HEK293 (cell line): ENCODE measurements around the gene MOCS2.

Experiments
- CTCF ChIA-PET: fragments of 350-600 bp; formaldehyde crosslinking; extraction: SDS; loops from one replicate; lab custom pipeline; 2021; ENCODE audit warnings: antibody characterized with exemption; lab: Yijun Ruan, JAX
- POLR2A ChIA-PET: fragments of 300-600 bp; formaldehyde crosslinking; extraction: SDS; loops from one replicate; lab custom pipeline; 2020; ENCODE audit warnings: antibody characterized with exemption, inconsistent platforms; lab: Yijun Ruan, JAX
- H3K27ac ChIP-seq: fragments of 200-500 bp; sonication (Bioruptor generic); 2 replicates; pipeline ENCODE4 v1.5.1; 2014; ENCODE audit warnings: low read depth, low read length, control low read depth, inconsistent platforms; ENCODE audit errors: extremely low read depth
- H3K36me3 ChIP-seq, 2 experiments: fragments of 200-500 bp in 1 of 2; sonication (Bioruptor generic) in 1 of 2; 1 replicate in 1 of 2; 2 replicates in 1 of 2; pipeline ENCODE4 v1.5.1; 2014 to 2017; ENCODE audit warnings: inconsistent platforms in 2 of 2, low read length in 2 of 2; ENCODE audit not compliant: control insufficient read depth in 2 of 2, insufficient read depth in 1 of 2
- H3K4me1 ChIP-seq: fragments of 200-500 bp; sonication (Bioruptor generic); 2 replicates; pipeline ENCODE4 v1.5.1; 2014; ENCODE audit warnings: mild to moderate bottlenecking, low read length, inconsistent platforms; ENCODE audit not compliant: control insufficient read depth, insufficient read depth
- H3K4me3 ChIP-seq: 2 replicates; pipeline ENCODE4 v1.5.1; 2011; ENCODE audit warnings: low read depth, mild to moderate bottlenecking, control low read depth, low read length, moderate library complexity
- H3K9me3 ChIP-seq: fragments of 200-500 bp; sonication (Bioruptor generic); 2 replicates; pipeline ENCODE4 v1.5.1; 2014; ENCODE audit warnings: low read depth, low read length, inconsistent platforms; ENCODE audit not compliant: control insufficient read depth, insufficient read depth
- CTCF ChIP-seq: fragments of 450-650 bp; formaldehyde crosslinking; IDR thresholded peaks from 2 replicates; pipeline ENCODE4 v1.5.1; 2016; ENCODE audit warnings: missing biosample characterization, missing genetic modification characterization
- GLIS1 ChIP-seq: fragments of 450-650 bp; formaldehyde crosslinking; IDR thresholded peaks from 2 replicates; pipeline ENCODE4 v1.5.1; 2016; ENCODE audit warnings: missing biosample characterization, missing genetic modification characterization
- HOXC10 ChIP-seq: sonication (generic); formaldehyde crosslinking; IDR thresholded peaks from 2 replicates; pipeline ENCODE4 v1.8.1; 2023; ENCODE audit warnings: mild to moderate bottlenecking, missing genetic modification reagents
- PRDM1 ChIP-seq: fragments of 450-650 bp; formaldehyde crosslinking; IDR thresholded peaks from 2 replicates; pipeline ENCODE4; 2016; ENCODE audit warnings: missing biosample characterization, missing genetic modification characterization
- PRDM4 ChIP-seq: fragments of 450-650 bp; formaldehyde crosslinking; IDR thresholded peaks from 2 replicates; pipeline ENCODE4 v1.5.1; 2017; ENCODE audit warnings: missing biosample characterization, missing genetic modification characterization
- SALL2 ChIP-seq: fragments of 450-650 bp; formaldehyde crosslinking; IDR thresholded peaks from 2 replicates; pipeline ENCODE4 v1.5.0; 2017; ENCODE audit warnings: missing biosample characterization, mild to moderate bottlenecking, missing genetic modification characterization, borderline replicate concordance
- SP7 ChIP-seq: fragments of 450-650 bp; formaldehyde crosslinking; IDR thresholded peaks from 2 replicates; pipeline ENCODE4 v1.5.1; 2016; ENCODE audit warnings: missing biosample characterization, missing genetic modification characterization
- ZNF112 ChIP-seq: fragments of 450-650 bp; formaldehyde crosslinking; IDR thresholded peaks from 2 replicates; pipeline ENCODE4 v1.5.0; 2017; ENCODE audit warnings: missing biosample characterization, missing genetic modification characterization
- ZNF138 ChIP-seq: fragments of 450-650 bp; formaldehyde crosslinking; IDR thresholded peaks from 2 replicates; pipeline ENCODE4 v1.5.1; 2016; ENCODE audit warnings: missing biosample characterization, missing genetic modification characterization, borderline replicate concordance
- ZNF19 ChIP-seq: fragments of 450-650 bp; formaldehyde crosslinking; IDR thresholded peaks from 2 replicates; pipeline ENCODE4; 2016; ENCODE audit warnings: missing biosample characterization, missing genetic modification characterization, low read depth
- ZNF530 ChIP-seq: fragments of 450-650 bp; formaldehyde crosslinking; IDR thresholded peaks from 2 replicates; pipeline ENCODE4 v1.5.1; 2016; ENCODE audit warnings: low read depth, missing biosample characterization, missing genetic modification characterization
- ZNF629 ChIP-seq: fragments of 450-650 bp; formaldehyde crosslinking; IDR thresholded peaks from 2 replicates; pipeline ENCODE4 v1.5.1; 2017; ENCODE audit warnings: missing biosample characterization, missing genetic modification characterization
- ZNF658 ChIP-seq: fragments of 450-650 bp; formaldehyde crosslinking; IDR thresholded peaks from 2 replicates; pipeline ENCODE4; 2016; ENCODE audit warnings: missing biosample characterization, missing genetic modification characterization
- ZNF677 ChIP-seq: fragments of 450-650 bp; IDR thresholded peaks from 2 replicates; pipeline ENCODE4 v1.5.0; 2018; ENCODE audit warnings: missing biosample characterization, mild to moderate bottlenecking, missing genetic modification characterization, moderate library complexity
- TF ChIP-seq, protein P1 (sequence below): fragments of 450-650 bp; formaldehyde crosslinking; IDR thresholded peaks from 2 replicates; pipeline ENCODE4 v1.5.1; 2016; ENCODE audit warnings: missing biosample characterization, missing genetic modification characterization

MOCS2 gene

GRCh38 chr5:53090229-53090628, 19.3 kb downstream of the MOCS2 start:
- no peak for TF ChIP-seq SALL2 (tag by site-specific recombination)
- TF ChIP-seq CTCF (tag by site-specific recombination) = no peak
- TF ChIP-seq HOXC10 = no peak
- TF ChIP-seq, all 188 proteins: peak for 0
- Histone ChIP-seq H3K4me3 (no peak overlapping the region), H3K9me3 (no peaks in the 10 kb centered on the region), H3K27ac (no peak overlapping the region), H3K4me1 (no peaks in the 10 kb centered on the region), H3K36me3 (peaks cover 0 to 8% of the 10 kb centered on the region in 2 experiments; a peak in 2 of 3 replicates)
- CTCF ChIA-PET = interaction anchor here (2.0 to 7.0 kb wide), 2 partner anchors 54 to 141 kb away, joined by 6 to 81 read pairs; no protein-coding TSS in a partner anchor
- POLR2A ChIA-PET = interaction anchor here (0.6 to 2.3 kb wide), 2 partner anchors 19 to 142 kb away, joined by 3 to 8 read pairs; partner anchors contain the start of gene MOCS2

DNA sequence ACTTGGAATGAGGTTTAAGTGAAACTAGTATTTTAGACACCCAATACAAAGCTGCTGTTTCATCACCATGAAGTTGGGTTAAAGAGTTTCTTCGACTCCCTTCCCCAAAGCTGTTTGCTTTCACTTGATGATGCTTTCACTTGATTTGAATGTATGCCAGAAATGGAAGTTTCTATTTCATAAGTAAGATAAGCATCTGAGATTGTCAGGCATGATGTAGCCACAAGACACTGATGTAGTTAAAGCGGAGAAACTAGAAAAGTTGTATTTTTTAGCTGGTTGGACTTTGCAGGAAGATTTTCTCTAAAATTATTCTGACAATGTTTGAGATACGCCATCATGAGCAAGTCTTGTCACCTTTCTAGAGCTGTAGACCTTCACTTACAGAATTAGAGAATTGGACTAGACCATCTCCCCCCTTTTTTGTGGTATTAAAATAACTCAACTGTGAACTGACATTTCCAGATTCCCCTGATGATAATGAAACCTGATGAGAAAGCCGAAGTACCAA, 20.0 kb downstream of the MOCS2 start:
- no peak overlapping the region for H3K4me3 ChIP-seq
- H3K27ac ChIP-seq = no peak overlapping the region
- TF ChIP-seq PRDM4 (tag by site-specific recombination) = peak; percentile 52; the same call in 1 of the 2 replicates
- TF ChIP-seq ZNF677 (tag by site-specific recombination) = no peak
- peak; percentile 59; the same call in 1 of the 2 replicates for TF ChIP-seq PRDM1
- no peak for TF ChIP-seq SP7 (tag by site-specific recombination)
- TF ChIP-seq ZNF658 (tag by site-specific recombination) = no peak
- TF ChIP-seq, protein P1, sequence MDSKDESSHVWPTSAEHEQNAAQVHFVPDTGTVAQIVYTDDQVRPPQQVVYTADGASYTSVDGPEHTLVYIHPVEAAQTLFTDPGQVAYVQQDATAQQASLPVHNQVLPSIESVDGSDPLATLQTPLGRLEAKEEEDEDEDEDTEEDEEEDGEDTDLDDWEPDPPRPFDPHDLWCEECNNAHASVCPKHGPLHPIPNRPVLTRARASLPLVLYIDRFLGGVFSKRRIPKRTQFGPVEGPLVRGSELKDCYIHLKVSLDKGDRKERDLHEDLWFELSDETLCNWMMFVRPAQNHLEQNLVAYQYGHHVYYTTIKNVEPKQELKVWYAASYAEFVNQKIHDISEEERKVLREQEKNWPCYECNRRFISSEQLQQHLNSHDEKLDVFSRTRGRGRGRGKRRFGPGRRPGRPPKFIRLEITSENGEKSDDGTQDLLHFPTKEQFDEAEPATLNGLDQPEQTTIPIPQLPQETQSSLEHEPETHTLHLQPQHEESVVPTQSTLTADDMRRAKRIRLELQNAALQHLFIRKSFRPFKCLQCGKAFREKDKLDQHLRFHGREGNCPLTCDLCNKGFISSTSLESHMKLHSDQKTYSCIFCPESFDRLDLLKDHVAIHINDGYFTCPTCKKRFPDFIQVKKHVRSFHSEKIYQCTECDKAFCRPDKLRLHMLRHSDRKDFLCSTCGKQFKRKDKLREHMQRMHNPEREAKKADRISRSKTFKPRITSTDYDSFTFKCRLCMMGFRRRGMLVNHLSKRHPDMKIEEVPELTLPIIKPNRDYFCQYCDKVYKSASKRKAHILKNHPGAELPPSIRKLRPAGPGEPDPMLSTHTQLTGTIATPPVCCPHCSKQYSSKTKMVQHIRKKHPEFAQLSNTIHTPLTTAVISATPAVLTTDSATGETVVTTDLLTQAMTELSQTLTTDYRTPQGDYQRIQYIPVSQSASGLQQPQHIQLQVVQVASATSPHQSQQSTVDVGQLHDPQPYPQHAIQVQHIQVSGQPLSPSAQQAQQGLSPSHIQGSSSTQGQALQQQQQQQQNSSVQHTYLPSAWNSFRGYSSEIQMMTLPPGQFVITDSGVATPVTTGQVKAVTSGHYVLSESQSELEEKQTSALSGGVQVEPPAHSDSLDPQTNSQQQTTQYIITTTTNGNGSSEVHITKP (tag by site-specific recombination) = peak; percentile 69
- TF ChIP-seq ZNF629 (tag by site-specific recombination) = no peak
- no peak for TF ChIP-seq ZNF19 (tag by site-specific recombination)
- no peak for TF ChIP-seq ZNF530 (tag by site-specific recombination)
- no peak for TF ChIP-seq ZNF112 (tag by site-specific recombination)
- TF ChIP-seq ZNF138 (tag by site-specific recombination) = no peak
- TF ChIP-seq GLIS1 (tag by site-specific recombination) = no peak
- no peaks in the 10 kb centered on the region for H3K4me1 ChIP-seq
- ChIA-PET POLR2A (interaction anchor here (2.3 kb wide), 1 partner anchor 20 kb away, joined by 8 read pairs; the partner anchor contains the start of gene MOCS2), CTCF (interaction anchor here (1.1 to 7.0 kb wide), 4 partner anchors 26 to 141 kb away, joined by 3 to 81 read pairs (median 4); no protein-coding TSS in a partner anchor)
- no peaks in the 10 kb centered on the region for H3K9me3 ChIP-seq
- H3K36me3 ChIP-seq = peaks cover 0 to 3% of the 10 kb centered on the region in 2 experiments; a peak in 2 of 3 replicates
